HG02623 (cell line): ENCODE results near the gene PPIH.
"Not testable (repeated sequence)": the region's sequence is repeated elsewhere in the genome, so short reads cannot be mapped to it uniquely, and the experiment has no call there.

Experiments
- ATAC-seq: cut with Tn5 transposase; IDR thresholded peaks from one replicate; pipeline ENCODE4 v1.9.1; 2021; ENCODE audit warnings: moderate library complexity; ENCODE audit not compliant: unreplicated experiment

The PPIH gene

GRCh38 chr1:42681741-42682483 lies 23.7 kb downstream of the PPIH start, which contains the start of gene YBX1:
Gene YBX1, plus strand, starts transcription at chr1:42682418. Its CDS starts 148 bp downstream, at chr1:42682566.
- peak; percentile 85 for ATAC-seq

GRCh38 chr1:42682484-42682738 lies 24.2 kb downstream of the PPIH start:
- peak; percentile 8 for ATAC-seq

DNA sequence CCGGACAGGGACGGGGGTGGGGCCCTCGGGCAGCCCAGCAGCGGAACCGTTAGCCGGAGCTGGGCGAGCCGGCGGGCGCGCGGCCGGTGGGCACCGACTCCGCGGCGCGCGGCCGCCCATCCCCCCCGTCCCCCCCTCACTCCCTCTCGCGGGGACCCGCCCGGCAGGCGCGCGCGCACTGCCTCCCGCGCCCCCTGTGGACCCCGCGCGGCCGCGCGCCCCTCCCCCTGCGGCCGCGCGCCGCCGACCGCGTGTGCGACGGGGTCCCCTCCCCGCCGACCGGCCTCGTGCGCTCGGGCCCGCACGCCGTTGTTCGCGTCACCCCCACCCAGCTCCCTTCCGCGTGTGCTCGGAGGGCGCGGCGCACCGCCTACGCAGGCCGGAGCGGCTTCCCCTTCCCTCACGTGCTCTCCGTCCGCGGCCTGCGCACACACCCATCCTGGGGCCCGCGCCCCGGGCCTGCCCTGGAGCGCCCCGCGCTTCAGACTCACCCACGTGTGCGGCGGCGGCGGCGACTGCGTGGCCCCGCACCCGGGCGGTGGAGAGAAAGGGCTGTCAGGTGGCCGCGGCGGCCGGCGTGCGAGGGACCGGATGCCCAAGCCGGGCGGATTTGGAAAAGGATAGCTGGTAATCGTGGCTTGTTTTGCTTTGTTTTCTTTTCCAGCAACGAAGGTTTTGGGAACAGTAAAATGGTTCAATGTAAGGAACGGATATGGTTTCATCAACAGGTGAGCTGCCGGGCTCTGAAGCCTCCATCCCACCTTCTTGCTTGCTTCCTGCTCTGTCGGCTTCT lies 24.7 kb downstream of the PPIH start:
- peak; percentile 41 for ATAC-seq

GRCh38 chr1:42684139-42684538 lies 25.9 kb downstream of the PPIH start:
- no peak for ATAC-seq

- no peak for ATAC-seq
These were observed 28.2 kb downstream of the PPIH start for GRCh38 chr1:42686418-42686817.

- ATAC-seq = no peak
These were observed 31.7 kb downstream of the PPIH start for GRCh38 chr1:42689912-42690311.

GRCh38 chr1:42690477-42691156 lies 32.4 kb downstream of the PPIH start:
- ATAC-seq = no peak

DNA sequence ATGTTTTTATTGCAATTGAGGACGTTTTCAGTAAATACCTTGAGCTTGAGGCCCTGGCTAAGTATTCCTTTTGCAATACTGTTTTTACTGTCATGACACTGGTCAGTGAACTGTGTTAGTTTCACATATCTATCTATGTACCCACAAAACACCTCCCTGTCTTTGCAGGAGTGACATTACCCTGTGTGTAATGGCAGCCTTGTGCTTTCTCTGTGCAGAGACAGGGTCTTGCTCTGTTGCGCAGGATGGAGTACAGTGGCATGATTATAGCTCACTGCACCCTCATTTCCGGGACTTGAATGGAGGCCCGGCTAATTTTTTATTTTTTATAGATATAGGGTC lies 32.9 kb downstream of the PPIH start:
- no peak for ATAC-seq

GRCh38 chr1:42692461-42692860 lies 34.2 kb downstream of the PPIH start:
- no peak for ATAC-seq

DNA sequence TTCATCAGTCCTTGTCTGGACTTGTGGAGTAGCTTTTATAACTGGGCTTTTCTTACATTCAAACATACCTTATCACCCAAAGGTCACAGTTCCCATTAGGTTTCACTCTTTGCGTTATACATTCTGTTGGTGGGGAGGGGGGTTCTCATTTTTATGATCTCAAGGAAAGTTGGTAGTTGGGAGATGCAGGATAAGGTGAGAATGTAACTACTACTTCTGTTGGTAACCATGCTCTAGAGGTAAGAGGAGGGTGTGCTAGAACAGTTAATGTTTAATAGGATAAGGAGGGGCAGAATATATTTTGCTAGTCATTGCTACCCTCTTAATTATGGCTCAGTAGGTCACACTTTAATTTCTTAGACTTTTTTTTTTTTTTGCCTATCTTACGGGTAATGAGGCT lies 34.7 kb downstream of the PPIH start:
- no peak for ATAC-seq

DNA sequence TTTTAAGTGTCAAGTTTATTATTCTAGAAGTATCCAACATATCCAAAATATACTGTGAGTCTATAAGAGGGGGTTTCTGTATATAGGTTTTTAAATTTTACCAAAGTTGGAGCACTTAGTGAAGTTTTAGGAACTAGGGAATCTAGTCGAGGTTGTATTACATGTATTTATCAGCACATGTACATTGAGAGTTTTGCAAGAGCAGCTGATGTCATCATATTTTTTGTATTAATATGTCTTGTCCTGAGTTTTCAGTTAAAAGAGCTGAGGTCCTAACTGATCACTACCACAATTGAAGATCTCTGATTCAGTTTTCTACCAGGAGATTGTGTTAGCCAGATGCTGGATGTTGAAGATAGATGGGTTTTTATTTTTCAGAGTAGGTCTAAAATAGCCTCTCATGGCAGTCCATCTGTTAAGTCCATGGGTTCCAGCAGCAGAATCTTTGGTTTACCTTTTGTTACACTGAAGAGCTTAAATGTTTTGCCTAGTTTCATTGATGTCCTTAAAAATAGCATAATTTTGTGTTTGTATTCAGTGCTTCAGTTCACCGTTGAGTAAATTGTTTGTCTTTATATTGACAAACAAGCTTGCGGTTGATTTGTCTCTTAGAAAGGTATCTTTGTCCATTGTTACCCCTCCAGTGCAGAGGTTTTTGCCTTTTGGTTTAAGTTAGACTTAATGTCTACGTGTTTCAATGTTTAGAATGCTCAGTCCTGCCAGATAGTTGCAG lies 40.0 kb downstream of the PPIH start:
- ATAC-seq = no peak

- ATAC-seq = no peak
These were observed 41.8 kb downstream of the PPIH start for GRCh38 chr1:42700006-42700405.

DNA sequence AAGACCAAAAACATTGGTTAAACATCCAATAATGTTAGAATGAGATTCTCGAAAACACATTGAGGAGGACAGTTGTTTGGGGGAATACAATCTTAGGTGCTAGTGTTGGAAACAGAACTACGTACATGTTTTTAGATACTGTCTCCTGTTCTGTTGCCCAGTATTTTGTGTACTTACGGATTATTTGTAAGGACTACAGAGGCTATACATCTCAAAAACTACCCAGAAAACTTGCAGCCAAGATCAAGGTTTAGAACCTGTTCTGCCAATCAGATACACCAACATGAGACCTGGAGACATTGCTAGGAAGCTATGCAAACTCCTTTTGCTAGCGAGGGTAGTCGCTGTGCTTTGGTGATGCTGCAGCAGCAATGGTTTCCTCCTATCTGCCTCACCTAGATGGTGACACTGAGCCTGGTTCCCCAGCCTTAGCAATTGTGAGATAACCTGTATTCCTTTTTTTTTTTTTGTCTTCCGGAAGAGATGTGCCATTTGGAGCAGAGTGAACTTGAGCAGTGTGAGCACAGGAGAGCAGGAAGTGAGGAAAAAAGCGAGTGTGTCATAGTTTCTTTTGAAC lies 45.8 kb downstream of the PPIH start:
- no peak for ATAC-seq

- ATAC-seq = not testable (repeated sequence)
These were observed 54.6 kb downstream of the PPIH start for GRCh38 chr1:42712808-42713207.

DNA sequence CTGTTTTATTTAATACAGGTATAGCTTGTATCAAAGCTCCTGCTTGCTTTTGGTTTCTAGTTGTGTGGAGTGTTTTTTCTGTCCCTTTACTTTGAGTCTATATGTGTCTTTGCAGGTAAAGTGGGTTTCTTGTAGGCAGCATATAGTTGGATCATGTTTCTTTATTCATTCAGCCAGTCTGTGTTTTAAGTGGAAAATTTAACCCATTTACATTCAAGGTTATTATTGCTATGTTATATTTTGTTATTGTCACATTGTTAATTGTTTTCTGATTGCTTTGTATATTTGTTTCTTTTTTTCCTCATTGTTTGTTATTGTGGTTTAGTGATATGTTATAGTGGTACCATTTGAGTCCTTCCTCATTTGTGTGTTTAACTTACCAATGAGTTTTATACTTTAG lies 55.1 kb downstream of the PPIH start:
- ATAC-seq = no peak

DNA sequence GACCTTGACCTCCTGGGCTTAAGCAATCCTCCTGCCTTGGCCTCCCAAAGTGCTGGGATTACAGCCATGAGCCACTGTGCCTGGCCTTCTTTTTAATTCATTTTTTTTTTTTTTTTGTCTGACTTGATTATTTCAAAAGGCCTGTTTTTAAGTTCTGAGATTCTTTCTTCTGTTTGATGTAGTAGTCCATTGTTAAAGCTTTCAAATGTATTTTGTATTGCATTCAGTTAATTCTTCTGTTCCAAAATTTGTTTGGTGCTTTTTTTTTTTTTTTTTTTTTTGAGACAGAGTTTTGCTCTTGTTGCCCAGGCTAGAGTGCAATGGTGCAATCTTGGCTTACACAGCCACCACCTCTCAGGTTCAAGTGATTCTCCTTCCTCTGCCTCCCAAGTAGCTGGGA lies 56.2 kb downstream of the PPIH start:
- not testable (repeated sequence) for ATAC-seq

GRCh38 chr1:42720868-42721267 lies 62.6 kb downstream of the PPIH start:
- ATAC-seq = no peak

DNA sequence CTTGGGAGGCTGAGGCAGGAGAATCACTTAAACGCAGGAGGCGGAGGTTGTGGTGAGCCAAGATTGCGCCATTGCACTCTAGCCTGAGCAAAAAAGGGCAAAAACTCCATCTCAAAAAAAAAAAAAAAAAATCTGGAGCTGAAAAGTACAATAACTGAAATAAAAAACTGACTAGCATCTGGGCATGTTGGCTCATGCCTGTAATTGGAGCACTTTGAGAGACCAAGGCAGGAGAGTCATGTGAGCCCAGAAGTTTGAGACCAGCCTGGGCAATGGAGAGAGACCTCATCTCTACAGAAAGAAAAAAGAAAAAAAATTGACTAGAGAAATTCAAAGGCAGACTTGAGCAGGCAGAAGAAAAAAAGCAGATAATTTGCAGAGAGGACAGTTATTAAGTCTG lies 63.7 kb downstream of the PPIH start:
- no peak for ATAC-seq

GRCh38 chr1:42722403-42722802 lies 64.2 kb downstream of the PPIH start:
- not testable (repeated sequence) for ATAC-seq

GRCh38 chr1:42723511-42723910 lies 65.3 kb downstream of the PPIH start:
- no peak for ATAC-seq

DNA sequence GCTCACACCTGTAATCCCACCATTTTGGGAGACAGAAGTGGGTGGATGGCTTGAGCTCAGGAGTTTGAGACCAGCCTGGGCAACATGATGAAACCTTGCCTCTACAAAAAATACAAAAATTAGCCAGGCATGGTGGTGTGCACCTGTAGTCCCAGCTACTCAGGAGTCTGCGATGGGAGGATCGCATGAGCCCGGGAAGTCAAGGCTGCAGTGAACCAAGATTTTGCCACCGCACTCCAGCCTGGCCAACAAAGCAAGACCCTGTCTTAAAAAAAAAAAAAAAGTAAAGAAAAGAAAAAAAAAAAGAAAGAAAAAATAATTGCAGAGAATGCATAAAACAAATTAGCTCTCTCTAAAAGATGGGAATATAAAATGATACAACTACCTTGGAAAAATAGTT lies 67.6 kb downstream of the PPIH start:
- ATAC-seq = not testable (repeated sequence)
